IPS DF 6.9 (cell line): Measurements from ENCODE around the gene RING1.
"Not testable (repeated sequence)": the region's sequence is repeated elsewhere in the genome, so short reads cannot be mapped to it uniquely, and the experiment has no call there.

ENCODE experiments used
- DNase-seq: peaks from one replicate; pipeline ENCODE4 v3.0.0-alpha.2; 2013; ENCODE audit warnings: low read depth, low spot score
- H3K27ac ChIP-seq: one replicate; pipeline ENCODE4 v1.5.1; 2013; ENCODE audit warnings: low read length, control low read depth
- H3K27me3 ChIP-seq: 2 replicates; pipeline ENCODE4 v1.6.1; 2013; ENCODE audit warnings: mild to moderate bottlenecking, low read length; ENCODE audit not compliant: control insufficient read depth, insufficient read depth
- H3K36me3 ChIP-seq: 2 replicates; pipeline ENCODE4 v1.6.1; 2013; ENCODE audit warnings: low read length; ENCODE audit not compliant: control insufficient read depth, insufficient read depth
- H3K4me1 ChIP-seq: 2 replicates; pipeline ENCODE4 v1.6.1; 2013; ENCODE audit warnings: low read length; ENCODE audit not compliant: control insufficient read depth, insufficient read depth
- H3K4me3 ChIP-seq: 2 replicates; pipeline ENCODE4 v1.5.1; 2013; ENCODE audit warnings: mild to moderate bottlenecking, low read length
- H3K9me3 ChIP-seq: 2 replicates; pipeline ENCODE4 v1.6.1; 2013; ENCODE audit warnings: low read length, inconsistent platforms; ENCODE audit not compliant: control insufficient read depth, insufficient read depth
- WGBS: extraction: QIAGEN DNeasy Blood & Tissue Kit; methylation state at CpG from one replicate; pipeline ENCODE4 v1.1.7; 2013; ENCODE audit warnings: mixed read lengths, missing lambda C conversion rate; ENCODE audit not compliant: insufficient read length, insufficient coverage; 5-methylcytosine and 5-hydroxymethylcytosine counted together

The RING1 gene

GRCh38 chr6:33217246-33217645 is 8.9 kb downstream of the RING1 start:
- Histone ChIP-seq H3K27ac (no peak overlapping the region), H3K4me1 (no peaks in the 10 kb centered on the region), H3K9me3 (no peaks in the 10 kb centered on the region), H3K27me3 (peaks cover 64% of the 10 kb centered on the region), H3K4me3 (no peak overlapping the region), H3K36me3 (no peaks in the 10 kb centered on the region)
- no peak for DNase-seq
- WGBS: no CpG with 5 or more reads among the region's 6 CpGs

DNA sequence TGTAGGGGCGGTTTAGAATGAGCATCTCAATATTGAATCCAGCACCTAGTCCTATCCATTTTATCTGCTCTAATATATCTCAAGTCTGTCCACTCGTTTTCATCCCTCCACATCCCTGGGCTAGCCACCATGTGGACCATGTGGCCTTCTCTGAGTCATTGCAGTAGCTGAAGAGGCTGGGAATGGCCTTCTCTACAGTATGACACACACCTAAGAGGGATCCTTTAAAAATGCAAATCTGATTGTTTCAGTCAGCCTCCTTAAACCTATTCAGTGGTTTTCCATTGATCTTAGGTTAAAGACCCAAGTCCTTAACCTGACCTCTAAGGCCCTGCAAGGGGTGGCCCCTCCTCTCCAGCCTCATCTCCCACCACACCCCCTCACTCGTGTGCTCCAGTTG is 9.4 kb downstream of the RING1 start:
- WGBS: no CpG with 5 or more reads among the region's 3 CpGs
- Histone ChIP-seq H3K4me3 (no peak overlapping the region), H3K4me1 (no peaks in the 10 kb centered on the region), H3K36me3 (no peaks in the 10 kb centered on the region), H3K27ac (no peak overlapping the region), H3K27me3 (peaks cover 61% of the 10 kb centered on the region), H3K9me3 (no peaks in the 10 kb centered on the region)
- no peak for DNase-seq

DNA sequence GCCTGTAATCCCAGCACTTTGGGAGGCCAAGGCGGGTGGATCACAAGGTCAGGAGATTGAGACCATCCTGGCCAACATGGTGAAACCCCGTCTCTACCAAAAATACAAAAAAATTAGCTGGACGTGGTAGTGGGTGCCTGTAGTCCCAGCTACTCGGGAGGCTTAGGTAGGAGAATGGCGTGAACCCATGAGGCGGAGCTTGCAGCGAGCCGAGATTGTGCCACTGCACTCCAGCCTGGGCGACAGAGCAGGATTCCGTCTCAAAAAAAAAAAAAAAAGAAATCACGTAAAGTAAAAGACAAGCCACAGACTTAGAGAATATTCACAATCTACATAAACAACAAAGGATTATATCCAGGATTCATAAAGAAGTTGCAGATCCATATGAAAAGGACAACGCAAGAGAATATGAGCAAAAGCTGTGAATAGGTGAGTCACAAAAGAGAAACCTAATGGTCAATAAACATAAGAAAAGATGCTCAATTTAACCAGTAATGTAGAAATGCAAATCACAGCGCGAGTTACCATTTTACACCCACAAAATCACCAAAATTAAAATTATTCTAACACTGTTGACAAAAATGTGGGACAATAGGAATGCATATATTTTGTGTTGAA is 18.3 kb downstream of the RING1 start:
- H3K27me3 ChIP-seq, H3K36me3 ChIP-seq, H3K4me1 ChIP-seq, H3K4me3 ChIP-seq, DNase-seq, H3K9me3 ChIP-seq, H3K27ac ChIP-seq: not testable (repeated sequence)
- no CpG with 5 or more reads among the region's 14 CpGs for WGBS

- Histone ChIP-seq H3K9me3 (no peaks in the 10 kb centered on the region), H3K27me3 (no peaks in the 10 kb centered on the region; the same call in 1 of the 2 replicates), H3K27ac (no peak overlapping the region), H3K4me3 (no peak overlapping the region), H3K36me3 (no peaks in the 10 kb centered on the region), H3K4me1 (peaks cover 3% of the 10 kb centered on the region)
- no CpG with 5 or more reads among the region's 6 CpGs for WGBS
- DNase-seq: no peak
These were observed 26.9 kb downstream of the RING1 start for GRCh38 chr6:33235221-33235634.

DNA sequence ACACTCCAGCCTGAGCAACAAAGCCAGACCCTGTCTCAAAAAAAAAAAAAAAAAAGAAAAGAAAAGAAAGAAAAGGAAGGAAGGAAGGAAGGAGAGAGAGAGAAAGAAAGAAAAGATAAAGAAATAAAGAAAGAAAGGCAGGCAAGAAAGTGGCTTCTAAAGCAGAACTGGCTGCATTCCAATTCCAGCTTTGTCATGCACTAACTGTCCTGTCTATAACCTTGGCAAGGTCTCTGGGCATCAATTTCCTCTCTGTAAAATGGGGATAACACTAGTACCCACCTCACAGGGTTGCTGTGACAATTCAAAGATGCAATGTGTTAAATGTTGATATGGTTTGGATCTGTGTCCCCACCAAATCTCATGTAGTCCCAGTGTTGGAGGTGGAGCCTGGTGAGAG is 28.0 kb downstream of the RING1 start:
- Histone ChIP-seq H3K4me3 (no peak overlapping the region), H3K27ac (no peak overlapping the region), H3K36me3 (no peaks in the 10 kb centered on the region), H3K4me1 (peaks cover 3% of the 10 kb centered on the region), H3K9me3 (no peaks in the 10 kb centered on the region), H3K27me3 (no peaks in the 10 kb centered on the region; the same call in 1 of the 2 replicates)
- DNase-seq: no peak

DNA sequence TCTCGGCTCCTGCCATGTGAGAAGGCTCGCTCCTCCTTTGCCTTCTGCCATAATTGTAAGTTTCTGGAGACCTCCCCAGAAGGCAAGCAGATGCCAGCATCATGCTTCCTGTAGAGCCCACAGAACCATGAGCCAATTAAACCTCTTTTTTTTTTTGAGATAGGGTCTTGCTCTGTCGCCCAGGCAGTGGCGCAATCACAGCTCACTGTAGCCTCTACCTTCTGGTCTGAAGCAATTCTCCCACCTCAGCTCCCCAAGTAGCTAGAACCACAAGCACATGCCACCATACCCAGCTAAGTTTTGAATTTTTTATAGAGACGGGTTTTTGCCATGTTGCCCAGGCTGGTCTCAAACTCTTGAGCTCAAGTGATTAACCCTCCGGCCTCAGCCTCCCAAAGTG is 28.6 kb downstream of the RING1 start:
- H3K4me3 ChIP-seq: no peak overlapping the region
- H3K36me3 ChIP-seq: no peaks in the 10 kb centered on the region
- no CpG with 5 or more reads among the region's 6 CpGs for WGBS

GRCh38 chr6:33237741-33238140 is 29.4 kb downstream of the RING1 start:
- Histone ChIP-seq H3K4me3 (no peak overlapping the region), H3K4me1 (peaks cover 3% of the 10 kb centered on the region), H3K36me3 (no peaks in the 10 kb centered on the region), H3K27ac (no peak overlapping the region), H3K9me3 (no peaks in the 10 kb centered on the region), H3K27me3 (no peaks in the 10 kb centered on the region; the same call in 1 of the 2 replicates)
- DNase-seq: no peak
- WGBS: no CpG with 5 or more reads among the region's 2 CpGs

More for the DNA sequence above, 28.6 kb downstream of the RING1 start:
- DNase-seq: no peak
- no peak overlapping the region for H3K27ac ChIP-seq
- H3K27me3 ChIP-seq: no peaks in the 10 kb centered on the region; the same call in 1 of the 2 replicates
- no peaks in the 10 kb centered on the region for H3K9me3 ChIP-seq
- peaks cover 3% of the 10 kb centered on the region for H3K4me1 ChIP-seq

GRCh38 chr6:33241968-33242367 is 33.7 kb downstream of the RING1 start:
- no peak for DNase-seq
- Histone ChIP-seq H3K4me1 (no peaks in the 10 kb centered on the region), H3K27me3 (no peaks in the 10 kb centered on the region; the same call in 1 of the 2 replicates), H3K4me3 (no peak overlapping the region), H3K9me3 (no peaks in the 10 kb centered on the region), H3K36me3 (no peaks in the 10 kb centered on the region), H3K27ac (no peak overlapping the region)
- no CpG with 5 or more reads among the region's 3 CpGs for WGBS

GRCh38 chr6:33243476-33243875 is 35.2 kb downstream of the RING1 start:
- no peaks in the 10 kb centered on the region; the same call in 1 of the 2 replicates for H3K27me3 ChIP-seq
- H3K36me3 ChIP-seq: no peaks in the 10 kb centered on the region
- DNase-seq: no peak
- no peaks in the 10 kb centered on the region for H3K4me1 ChIP-seq
- H3K27ac ChIP-seq: no peak overlapping the region
- no peaks in the 10 kb centered on the region for H3K9me3 ChIP-seq
- WGBS: no CpG with 5 or more reads among the region's 1 CpG
- H3K4me3 ChIP-seq: no peak overlapping the region

GRCh38 chr6:33247977-33248642 is 39.8 kb downstream of the RING1 start:
- peak overlapping the region; percentile 10; the same call in 1 of the 2 replicates for H3K4me3 ChIP-seq
- H3K27me3 ChIP-seq: no peaks in the 10 kb centered on the region; the same call in 1 of the 2 replicates
- H3K27ac ChIP-seq: no peak overlapping the region
- no CpG with 5 or more reads among the region's 28 CpGs for WGBS
- H3K4me1 ChIP-seq: 0 out of 2 replicates have a peak, but pooled peaks cover 2% of the 10 kb centered on the region
- no peaks in the 10 kb centered on the region for H3K36me3 ChIP-seq
- no peaks in the 10 kb centered on the region for H3K9me3 ChIP-seq
- DNase-seq: peak; percentile 86

DNA sequence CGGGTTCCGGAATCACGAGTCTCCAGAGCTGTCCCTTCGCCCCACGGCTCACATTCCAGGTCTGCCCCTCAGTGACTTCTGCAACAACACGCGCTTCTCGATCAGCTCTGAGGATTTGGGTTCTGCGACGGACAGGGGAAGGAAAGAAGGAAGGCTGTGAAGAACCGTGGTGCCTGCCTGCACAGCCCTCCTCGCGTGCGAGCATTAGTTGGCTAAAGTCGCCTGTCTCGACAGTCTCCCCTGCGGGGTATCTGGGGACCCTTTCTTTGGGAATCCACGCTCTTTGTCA is 40.3 kb downstream of the RING1 start:
- Histone ChIP-seq H3K4me1 (0 out of 2 replicates have a peak, but pooled peaks cover 2% of the 10 kb centered on the region), H3K27ac (no peak overlapping the region), H3K4me3 (peak overlapping the region; percentile 14; the same call in 1 of the 2 replicates), H3K9me3 (no peaks in the 10 kb centered on the region), H3K36me3 (no peaks in the 10 kb centered on the region), H3K27me3 (no peaks in the 10 kb centered on the region; the same call in 1 of the 2 replicates)
- no peak for DNase-seq
- no CpG with 5 or more reads among the region's 18 CpGs for WGBS
